Measurements from ENCODE around the gene RYR1. TPM values are rescaled to one million over a fixed set of nuclear protein-coding genes. Genes with fewer than 3 reads are reported as not detected.

The RYR1 gene
- total RNA-seq, 2 experiments from 2014 or later = 0.20 to 1.2 TPM

- ATAC-seq (ENCODE audit: poor library complexity) (peak; percentile 64), DNase-seq (peak; percentile 33 to 86 (median 60))
- Mint-ChIP-seq H3K27ac (peak overlapping the region; percentile 72), H3K36me3 (ENCODE audit: low read depth) (no peaks in the 10 kb centered on the region), H3K27me3 (peaks cover 4% of the 10 kb centered on the region), H3K4me3 (peak overlapping the region; percentile 71), H3K4me1 (ENCODE audit: low read depth) (peaks cover 26% of the 10 kb centered on the region), H3K9me3 (no peaks in the 10 kb centered on the region)
- no peaks in the 10 kb centered on the region for H3K9me3 ChIP-seq (ENCODE audit: control insufficient read depth in 1 of 2, insufficient read depth in 1 of 2, low read length in 2 of 2)
- no peak for TF ChIP-seq CTCF (IDR thresholded peaks at IDR 0.05)
- H3K27me3 ChIP-seq (ENCODE audit: control insufficient read depth in 1 of 2, insufficient read depth in 2 of 2, low read length in 2 of 2) = no peaks in the 10 kb centered on the region
- H3K27ac ChIP-seq (ENCODE audit: low read depth in 1 of 2, low read length in 2 of 2) = no peak overlapping the region
- intact Hi-C loops (cut with DNase I, micrococcal nuclease) = loop anchor here in 1 of 2 experiments (5.0 to 10.0 kb wide), 2 partner anchors 338 to 940 kb away; partner anchors contain the start of gene GMFG
- H3K4me1 ChIP-seq (ENCODE audit: insufficient read depth, low read length) = peaks cover 19% of the 10 kb centered on the region
- peak overlapping the region; percentile 44 for H3K4me3 ChIP-seq (ENCODE audit: low read length)
- no peaks in the 10 kb centered on the region for H3K36me3 ChIP-seq (ENCODE audit: insufficient read depth, low read length)
- ChIA-PET CTCF (interaction anchor here (1.5 kb wide), 1 partner anchor 8 kb away, joined by 11 read pairs; the partner anchor contains the start of gene FAM98C), POLR2A (interaction anchor here (0.9 to 3.1 kb wide), 4 partner anchors 9 to 20 kb away, joined by 3 to 32 read pairs (median 14); partner anchors contain the start of genes FAM98C and PSMD8)
These were observed 39.0 kb upstream of the RYR1 start for GRCh38 chr19:38394488-38394887.

GRCh38 chr19:38395381-38396114 lies 37.9 kb upstream of the RYR1 start:
- CTCF ChIA-PET = no interaction called here
- Mint-ChIP-seq H3K9me3 (no peaks in the 10 kb centered on the region), H3K4me1 (ENCODE audit: low read depth) (peaks cover 25% of the 10 kb centered on the region), H3K36me3 (ENCODE audit: low read depth) (no peaks in the 10 kb centered on the region), H3K4me3 (peak overlapping the region; percentile 71), H3K27me3 (no peaks in the 10 kb centered on the region), H3K27ac (no peak overlapping the region)
- H3K4me3 ChIP-seq (ENCODE audit: low read length) = peak overlapping the region; percentile 44
- DNase-seq (peak in 12 of 14 experiments; percentile 22 to 74 (median 43)), ATAC-seq (ENCODE audit: poor library complexity) (peak; percentile 85)
- intact Hi-C loops (cut with DNase I, micrococcal nuclease) = loop anchor here in 1 of 2 experiments (10.0 kb wide), 1 partner anchor 939 kb away; the partner anchor contains the start of gene GMFG
- TF ChIP-seq CTCF (IDR thresholded peaks at IDR 0.05) = no peak
- H3K27ac ChIP-seq (ENCODE audit: low read depth in 1 of 2, low read length in 2 of 2) = no peak overlapping the region
- H3K36me3 ChIP-seq (ENCODE audit: insufficient read depth, low read length) = no peaks in the 10 kb centered on the region
- peaks cover 19% of the 10 kb centered on the region for H3K4me1 ChIP-seq (ENCODE audit: insufficient read depth, low read length)
- H3K9me3 ChIP-seq (ENCODE audit: control insufficient read depth in 1 of 2, insufficient read depth in 1 of 2, low read length in 2 of 2) = no peaks in the 10 kb centered on the region
- POLR2A ChIA-PET = interaction anchor here (0.6 to 3.1 kb wide), 6 partner anchors 8 to 252 kb away, joined by 3 to 32 read pairs (median 10); partner anchors contain the start of genes ACTN4, FAM98C, GGN and PSMD8
- H3K27me3 ChIP-seq (ENCODE audit: control insufficient read depth in 1 of 2, insufficient read depth in 2 of 2, low read length in 2 of 2) = no peaks in the 10 kb centered on the region

- H3K36me3 Mint-ChIP-seq (ENCODE audit: low read depth) = peaks cover 5% of the 10 kb centered on the region
- H3K4me3 ChIP-seq (ENCODE audit: low read length) = no peak overlapping the region
- no peaks in the 10 kb centered on the region for H3K36me3 ChIP-seq (ENCODE audit: insufficient read depth, low read length)
- POLR2A ChIA-PET = no interaction called here
- H3K9me3 Mint-ChIP-seq = no peaks in the 10 kb centered on the region
- TF ChIP-seq CTCF (IDR thresholded peaks at IDR 0.05) = no peak
- DNase-seq = no peak
- peaks cover 35% of the 10 kb centered on the region for H3K4me1 Mint-ChIP-seq (ENCODE audit: low read depth)
- H3K27me3 ChIP-seq (ENCODE audit: control insufficient read depth in 1 of 2, insufficient read depth in 2 of 2, low read length in 2 of 2) = no peaks in the 10 kb centered on the region
- no peak overlapping the region for H3K27ac Mint-ChIP-seq
- H3K9me3 ChIP-seq (ENCODE audit: control insufficient read depth in 1 of 2, insufficient read depth in 1 of 2, low read length in 2 of 2) = no peaks in the 10 kb centered on the region
- CTCF ChIA-PET = no interaction called here
- no peaks in the 10 kb centered on the region for H3K27me3 Mint-ChIP-seq
- intact Hi-C loops (cut with DNase I, micrococcal nuclease) = loop anchor here in 1 of 2 experiments (10.0 kb wide), 1 partner anchor 936 kb away; the partner anchor contains the start of gene GMFG
- peaks cover 34% of the 10 kb centered on the region for H3K4me1 ChIP-seq (ENCODE audit: insufficient read depth, low read length)
- no peak for ATAC-seq (ENCODE audit: poor library complexity)
- H3K27ac ChIP-seq (ENCODE audit: low read depth in 1 of 2, low read length in 2 of 2) = no peak overlapping the region
- no peak overlapping the region for H3K4me3 Mint-ChIP-seq
These were observed 34.4 kb upstream of the RYR1 start for GRCh38 chr19:38399081-38399480.

Measured in CD4-positive, alpha-beta T cell (primary cell).